DOHH2 (cell line): ENCODE measurements around the gene CAB39L.

Experiments
- CTCF ChIP-seq: fragments of 200-600 bp; sonication (generic); IDR thresholded peaks from one replicate; pipeline ENCODE4 v1.5.1; 2014; ENCODE audit warnings: antibody characterized with exemption, mild to moderate bottlenecking, low read depth, low read length; ENCODE audit not compliant: poor library complexity, severe bottlenecking
- EZH2phosphoT487 ChIP-seq: fragments of 200-600 bp; sonication (generic); IDR thresholded peaks from 2 replicates; pipeline ENCODE4 v1.6.1; 2017; ENCODE audit warnings: borderline replicate concordance, mild to moderate bottlenecking, antibody characterized with exemption, low read length, moderate library complexity, mixed read lengths

- TF ChIP-seq CTCF (no peak), EZH2phosphoT487 (no peak)
Measured at GRCh38 chr13:49371943-49372613, 71.8 kb downstream of the CAB39L start.
